Activated CD4-positive, alpha-beta T cell treated with anti-CD3 and anti-CD28 coated beads for 36 hours (primary cell): Measurements from ENCODE around the gene THSD4. TPM values are rescaled to one million over a fixed set of nuclear protein-coding genes. Genes with fewer than 3 reads are reported as not detected.
A peak's percentile ranks its signal among the peaks of the same experiment; 100 is the strongest.

ENCODE experiments used
- ATAC-seq: fragments of 200-7000 bp; cut with Tn5 transposase; one replicate; pipeline ENCODE4 v1.10.0; 2021; ENCODE audit warnings: mild to moderate bottlenecking, moderate library complexity
- CTCF ChIA-PET: fragments of 350-600 bp; sonication (Branson Sonifier 250); formaldehyde crosslinking; loops from one replicate; lab custom pipeline; 2021; ENCODE audit warnings: antibody characterized with exemption; lab: Charles Lee
- POLR2A ChIA-PET: fragments of 350-600 bp; sonication (Branson Sonifier 250); formaldehyde crosslinking; loops from one replicate; lab custom pipeline; 2021; ENCODE audit warnings: antibody characterized with exemption, inconsistent platforms; lab: Charles Lee
- DNase-seq: peaks from one replicate; pipeline ENCODE4 v3.0.0-alpha.2; 2020
- H3K27ac Mint-ChIP-seq: one replicate; pipeline ENCODE4 v1.8.0; 2021; ENCODE audit warnings: mixed read lengths
- H3K27me3 Mint-ChIP-seq: one replicate; pipeline ENCODE4 v1.8.0; 2021; ENCODE audit warnings: mixed read lengths
- H3K36me3 Mint-ChIP-seq: one replicate; pipeline ENCODE4 v1.8.0; 2021; ENCODE audit warnings: low read depth, mixed read lengths
- H3K4me1 Mint-ChIP-seq: one replicate; pipeline ENCODE4 v1.8.0; 2021; ENCODE audit warnings: mixed read lengths
- H3K4me3 Mint-ChIP-seq: one replicate; pipeline ENCODE4 v1.8.0; 2021; ENCODE audit warnings: mild to moderate bottlenecking, moderate library complexity, mixed read lengths
- H3K9me3 Mint-ChIP-seq: one replicate; pipeline ENCODE4 v1.8.0; 2021; ENCODE audit warnings: low read depth, mixed read lengths
- intact Hi-C, 2 experiments: fragments of 100-400 bp; cut with DNase I in 1 of 2; cut with micrococcal nuclease in 1 of 2; formaldehyde crosslinking; loops; one replicate each; pipeline versions ENCODE4 v1.14.2 to v1.15.1; 2022 to 2024; cut with DNase I, micrococcal nuclease
- total RNA-seq, 2 experiments: library from RNA; stranded (reverse); gene quantifications; one replicate each; pipeline ENCODE4 v1.2.3, GENCODE V29; 2021

Gene THSD4
- total RNA-seq, 2 experiments from 2014 or later, result not detected

DNA sequence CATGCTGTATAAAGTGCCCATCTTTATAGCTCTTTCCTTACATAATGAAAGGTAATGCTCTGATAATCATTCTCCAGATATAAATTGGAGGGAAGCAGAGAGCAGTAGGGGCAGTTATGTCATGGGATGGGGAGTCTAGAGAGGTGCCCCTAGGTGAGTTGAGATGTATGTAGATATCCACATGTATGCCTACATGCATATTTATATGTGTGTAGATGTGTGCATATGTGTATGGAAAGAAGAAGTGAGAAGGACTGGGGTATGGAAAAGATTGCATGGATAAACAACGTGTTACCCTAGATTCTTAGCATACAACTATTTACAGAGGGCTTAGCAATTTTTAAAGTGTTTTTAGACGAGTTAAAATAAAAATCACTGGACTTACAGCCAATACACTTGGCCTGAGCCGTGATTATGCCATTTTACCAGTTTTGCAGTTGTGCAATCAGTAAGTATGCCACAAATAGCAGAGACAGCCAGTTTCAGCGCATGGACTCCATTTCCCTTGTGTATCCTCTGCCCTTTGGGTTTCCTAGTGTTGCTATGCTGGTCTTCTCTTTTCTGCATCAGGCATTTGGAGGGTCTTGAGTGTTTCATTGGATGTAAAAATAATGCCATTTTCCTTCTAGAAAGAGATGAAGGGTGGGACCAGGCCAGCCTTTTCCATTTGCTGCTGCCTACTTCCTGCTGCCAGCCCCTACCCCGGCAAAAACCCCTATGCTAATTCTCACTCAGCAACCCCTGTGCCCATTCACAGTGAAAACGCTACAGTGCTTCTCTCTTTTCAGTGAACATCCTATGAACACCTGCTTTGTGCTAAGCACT is 495.7 kb downstream of the THSD4 start:
- no peak overlapping the region for H3K27ac Mint-ChIP-seq
- intact Hi-C loops, result no loop called here
- no peak for ATAC-seq
- POLR2A ChIA-PET, result no interaction called here
- peaks cover 16% of the 10 kb centered on the region for H3K27me3 Mint-ChIP-seq
- H3K4me3 Mint-ChIP-seq, result no peak overlapping the region
- DNase-seq, result no peak
- H3K36me3 Mint-ChIP-seq, result no peaks in the 10 kb centered on the region
- H3K4me1 Mint-ChIP-seq, result no peaks in the 10 kb centered on the region
- no peaks in the 10 kb centered on the region for H3K9me3 Mint-ChIP-seq
- CTCF ChIA-PET, result no interaction called here

GRCh38 chr15:71611553-71612396 is 496.5 kb downstream of the THSD4 start:
- DNase-seq (no peak), ATAC-seq (no peak)
- H3K27ac Mint-ChIP-seq, result no peak overlapping the region
- ChIA-PET CTCF (interaction anchor here (1.1 kb wide), 1 partner anchor 23 kb away, joined by 4 read pairs; no protein-coding TSS in a partner anchor), POLR2A (no interaction called here)
- H3K4me3 Mint-ChIP-seq, result no peak overlapping the region
- H3K4me1 Mint-ChIP-seq, result no peaks in the 10 kb centered on the region
- peaks cover 20% of the 10 kb centered on the region for H3K27me3 Mint-ChIP-seq
- H3K9me3 Mint-ChIP-seq, result no peaks in the 10 kb centered on the region
- intact Hi-C loops, result no loop called here
- H3K36me3 Mint-ChIP-seq, result no peaks in the 10 kb centered on the region

DNA sequence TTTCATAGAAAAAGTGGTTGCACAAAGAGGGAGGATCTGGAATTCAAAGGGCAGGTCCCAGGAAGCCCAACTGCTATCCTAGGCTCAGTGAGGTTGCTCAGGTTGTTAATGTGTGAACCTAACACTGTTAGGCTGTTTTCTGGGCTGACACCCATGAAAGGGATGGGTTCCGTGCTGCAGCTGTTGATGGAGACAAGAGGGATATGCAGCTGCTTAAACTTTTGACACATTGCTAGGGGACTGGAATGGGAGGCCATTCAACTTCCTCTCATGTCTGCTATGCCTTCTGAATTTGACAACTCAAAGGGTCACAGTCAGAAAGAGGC is 497.1 kb downstream of the THSD4 start:
- peaks cover 20% of the 10 kb centered on the region for H3K27me3 Mint-ChIP-seq
- intact Hi-C loops, result no loop called here
- H3K9me3 Mint-ChIP-seq, result no peaks in the 10 kb centered on the region
- ATAC-seq (no peak), DNase-seq (no peak)
- POLR2A ChIA-PET, result no interaction called here
- CTCF ChIA-PET, result interaction anchor here (1.1 kb wide), 1 partner anchor 22 kb away, joined by 4 read pairs; no protein-coding TSS in a partner anchor
- H3K36me3 Mint-ChIP-seq, result no peaks in the 10 kb centered on the region
- H3K4me1 Mint-ChIP-seq, result no peaks in the 10 kb centered on the region
- no peak overlapping the region for H3K27ac Mint-ChIP-seq
- no peak overlapping the region for H3K4me3 Mint-ChIP-seq

- H3K4me3 Mint-ChIP-seq, result no peak overlapping the region
- no peaks in the 10 kb centered on the region for H3K9me3 Mint-ChIP-seq
- CTCF ChIA-PET, result interaction anchor here (1.1 kb wide), 1 partner anchor 21 kb away, joined by 4 read pairs; no protein-coding TSS in a partner anchor
- POLR2A ChIA-PET, result no interaction called here
- DNase-seq (no peak), ATAC-seq (no peak)
- intact Hi-C loops, result no loop called here
- H3K27ac Mint-ChIP-seq, result no peak overlapping the region
- H3K4me1 Mint-ChIP-seq, result no peaks in the 10 kb centered on the region
- no peaks in the 10 kb centered on the region for H3K36me3 Mint-ChIP-seq
- peaks cover 18% of the 10 kb centered on the region for H3K27me3 Mint-ChIP-seq
Measured at GRCh38 chr15:71612869-71613268, 497.6 kb downstream of the THSD4 start.

GRCh38 chr15:71623111-71623510 is 507.8 kb downstream of the THSD4 start:
- DNase-seq (no peak), ATAC-seq (no peak)
- H3K4me1 Mint-ChIP-seq, result no peaks in the 10 kb centered on the region
- POLR2A ChIA-PET, result no interaction called here
- peaks cover 15% of the 10 kb centered on the region for H3K27me3 Mint-ChIP-seq
- H3K9me3 Mint-ChIP-seq, result no peaks in the 10 kb centered on the region
- intact Hi-C loops, result no loop called here
- no peak overlapping the region for H3K27ac Mint-ChIP-seq
- H3K4me3 Mint-ChIP-seq, result no peak overlapping the region
- H3K36me3 Mint-ChIP-seq, result no peaks in the 10 kb centered on the region
- CTCF ChIA-PET, result no interaction called here

- intact Hi-C loops, result no loop called here
- Mint-ChIP-seq H3K27me3 (peaks cover 22% of the 10 kb centered on the region), H3K4me1 (peaks cover 2% of the 10 kb centered on the region), H3K36me3 (no peaks in the 10 kb centered on the region), H3K27ac (no peak overlapping the region), H3K4me3 (no peak overlapping the region), H3K9me3 (no peaks in the 10 kb centered on the region)
- ATAC-seq (no peak), DNase-seq (no peak)
- CTCF ChIA-PET, result no interaction called here
- POLR2A ChIA-PET, result no interaction called here
Measured at GRCh38 chr15:71626596-71627088, 511.4 kb downstream of the THSD4 start.

- Mint-ChIP-seq H3K9me3 (no peaks in the 10 kb centered on the region), H3K4me3 (no peak overlapping the region), H3K27me3 (peaks cover 23% of the 10 kb centered on the region), H3K36me3 (no peaks in the 10 kb centered on the region), H3K4me1 (peaks cover 2% of the 10 kb centered on the region), H3K27ac (no peak overlapping the region)
- intact Hi-C loops, result no loop called here
- ChIA-PET POLR2A (no interaction called here), CTCF (no interaction called here)
- ATAC-seq (no peak), DNase-seq (no peak)
Measured at GRCh38 chr15:71627188-71627587, 511.9 kb downstream of the THSD4 start.

GRCh38 chr15:71627604-71628003 is 512.3 kb downstream of the THSD4 start:
- Mint-ChIP-seq H3K36me3 (no peaks in the 10 kb centered on the region), H3K4me3 (no peak overlapping the region), H3K27me3 (peaks cover 23% of the 10 kb centered on the region), H3K4me1 (peaks cover 2% of the 10 kb centered on the region), H3K9me3 (no peaks in the 10 kb centered on the region), H3K27ac (no peak overlapping the region)
- DNase-seq (no peak), ATAC-seq (no peak)
- intact Hi-C loops, result no loop called here
- CTCF ChIA-PET, result no interaction called here
- POLR2A ChIA-PET, result no interaction called here

DNA sequence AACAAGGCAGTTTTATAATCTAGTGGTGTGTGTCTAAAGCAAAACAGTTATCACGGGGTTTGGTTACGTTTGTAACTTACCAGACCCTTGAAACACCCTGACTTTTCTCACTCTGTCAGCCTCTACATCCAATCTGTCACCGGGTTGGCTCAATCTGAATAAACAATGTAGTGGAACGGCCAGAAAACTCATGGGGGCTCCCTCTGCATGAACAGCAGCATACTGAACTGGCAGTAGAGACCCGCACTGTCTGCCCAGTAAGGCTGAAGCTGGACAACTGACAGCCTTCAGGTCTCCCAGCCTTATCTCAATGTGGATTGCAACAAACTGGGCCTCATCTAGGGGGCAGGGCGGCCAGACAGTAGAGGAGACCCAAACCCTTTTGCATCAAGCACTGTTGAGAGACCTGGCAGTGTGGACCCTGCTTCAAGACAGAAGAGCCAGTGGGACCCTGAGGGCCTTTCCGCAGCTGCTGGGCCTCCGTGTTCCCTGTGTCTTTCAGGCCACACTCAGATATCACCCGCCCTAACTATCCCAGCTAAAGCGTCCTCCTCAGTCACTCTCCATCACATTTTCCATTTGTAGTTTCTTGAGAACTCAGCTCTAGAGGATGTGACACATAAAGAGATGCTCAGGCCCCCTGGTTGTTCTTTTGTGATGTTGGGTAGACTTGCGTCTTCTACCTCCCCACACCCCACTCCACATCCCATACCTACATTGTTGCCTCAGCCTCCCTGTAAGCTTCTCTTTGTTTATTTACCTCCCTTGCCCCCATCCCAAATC is 513.9 kb downstream of the THSD4 start:
- no peak overlapping the region for H3K4me3 Mint-ChIP-seq
- DNase-seq (no peak), ATAC-seq (peak; percentile 58)
- no peaks in the 10 kb centered on the region for H3K9me3 Mint-ChIP-seq
- H3K36me3 Mint-ChIP-seq, result no peaks in the 10 kb centered on the region
- POLR2A ChIA-PET, result no interaction called here
- H3K4me1 Mint-ChIP-seq, result peaks cover 2% of the 10 kb centered on the region
- peaks cover 18% of the 10 kb centered on the region for H3K27me3 Mint-ChIP-seq
- CTCF ChIA-PET, result no interaction called here
- no peak overlapping the region for H3K27ac Mint-ChIP-seq
- intact Hi-C loops, result no loop called here

- ChIA-PET CTCF (interaction anchor here (0.7 kb wide), 1 partner anchor 114 kb away, joined by 3 read pairs; no protein-coding TSS in a partner anchor), POLR2A (no interaction called here)
- DNase-seq (no peak), ATAC-seq (no peak)
- H3K36me3 Mint-ChIP-seq, result no peaks in the 10 kb centered on the region
- peaks cover 20% of the 10 kb centered on the region for H3K27me3 Mint-ChIP-seq
- H3K27ac Mint-ChIP-seq, result no peak overlapping the region
- no peaks in the 10 kb centered on the region for H3K9me3 Mint-ChIP-seq
- no peak overlapping the region for H3K4me3 Mint-ChIP-seq
- H3K4me1 Mint-ChIP-seq, result peaks cover 2% of the 10 kb centered on the region
- intact Hi-C loops, result no loop called here
Measured at GRCh38 chr15:71629781-71630474, 514.7 kb downstream of the THSD4 start.

GRCh38 chr15:71630475-71630809 is 515.2 kb downstream of the THSD4 start:
- Mint-ChIP-seq H3K27me3 (peaks cover 20% of the 10 kb centered on the region), H3K36me3 (no peaks in the 10 kb centered on the region), H3K4me1 (peaks cover 2% of the 10 kb centered on the region), H3K4me3 (no peak overlapping the region), H3K27ac (no peak overlapping the region), H3K9me3 (no peaks in the 10 kb centered on the region)
- POLR2A ChIA-PET, result no interaction called here
- DNase-seq, result no peak
- ATAC-seq, result no peak
- intact Hi-C loops, result no loop called here
- CTCF ChIA-PET, result interaction anchor here (0.7 kb wide), 1 partner anchor 114 kb away, joined by 3 read pairs; no protein-coding TSS in a partner anchor
